GM21367 (cell line): ENCODE data around the gene LGALS9.
"Not testable (repeated sequence)": the region's sequence is repeated elsewhere in the genome, so short reads cannot be mapped to it uniquely, and the experiment has no call there.

ENCODE experiments used
- ATAC-seq: cut with Tn5 transposase; IDR thresholded peaks from one replicate; pipeline ENCODE4 v1.9.1; 2021; ENCODE audit not compliant: unreplicated experiment

The LGALS9 gene

DNA sequence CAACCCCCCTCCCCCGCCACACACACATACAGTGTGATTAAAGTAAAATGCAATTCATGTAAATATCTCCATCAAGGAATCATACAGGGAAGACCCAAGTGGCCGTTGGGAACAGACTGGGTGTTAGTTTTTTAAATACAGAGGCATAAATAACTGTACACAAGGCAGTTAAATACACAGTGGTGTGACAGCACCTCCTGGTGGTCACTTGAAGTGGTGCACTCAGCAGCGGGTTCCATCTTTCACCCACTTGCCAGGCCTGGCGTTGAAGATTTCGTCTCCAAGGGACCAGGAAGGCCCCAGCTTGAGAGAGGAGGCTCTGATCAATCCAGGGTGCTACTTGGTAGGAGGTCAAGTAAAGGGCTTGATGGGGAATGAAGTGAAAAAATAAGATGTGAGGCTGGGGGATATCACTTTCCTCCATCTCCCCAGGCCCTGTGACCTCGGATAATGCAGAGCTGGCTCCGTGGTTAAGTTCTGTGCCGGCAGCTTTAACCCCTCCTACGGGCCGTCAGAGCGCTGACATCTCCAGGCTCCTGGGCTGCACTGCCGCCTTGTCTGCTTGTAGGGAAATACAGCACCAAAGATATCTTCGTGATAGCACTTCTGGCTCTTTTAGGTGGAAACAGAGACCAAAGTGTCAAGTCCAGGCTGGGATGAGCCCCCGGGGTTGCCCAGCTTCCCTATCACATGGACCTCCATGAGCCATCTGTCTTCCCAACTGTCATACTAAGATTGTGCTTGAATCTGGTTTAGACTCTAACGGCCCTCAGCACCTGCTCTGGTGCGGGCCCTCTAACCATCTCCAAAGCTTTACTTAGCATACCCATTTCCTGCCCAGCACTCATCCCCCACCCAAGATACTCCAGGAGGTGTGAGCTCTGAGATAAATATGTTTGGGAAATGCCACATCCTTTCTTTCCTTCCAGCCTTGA is 20.7 kb downstream of the LGALS9 start:
- ATAC-seq, result no peak

DNA sequence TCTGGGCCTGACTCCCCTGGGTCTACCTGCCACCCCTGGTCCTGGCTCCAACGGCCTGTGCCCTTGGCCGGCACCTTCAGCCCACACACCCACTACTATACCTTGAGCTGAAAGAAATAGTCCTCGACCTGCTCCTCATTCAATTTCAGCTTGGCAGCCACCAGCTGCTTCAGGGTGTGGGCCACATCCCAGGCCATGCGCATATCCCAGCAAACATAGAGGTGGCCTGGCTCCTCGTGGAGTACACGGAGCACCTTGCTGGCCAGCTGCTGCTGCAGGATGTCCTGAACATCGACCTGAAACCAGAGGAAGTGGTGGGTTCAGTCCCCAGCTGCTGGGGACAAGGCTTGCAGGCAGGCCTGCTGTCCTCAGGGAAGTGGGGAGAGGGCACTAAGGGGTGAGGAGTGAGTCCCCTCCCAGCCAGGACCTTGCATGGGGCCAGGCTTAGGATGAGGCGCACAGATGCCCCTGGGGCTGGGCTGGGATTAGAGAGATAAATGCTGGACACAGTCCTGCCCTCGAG is 22.5 kb downstream of the LGALS9 start:
- not testable (repeated sequence) for ATAC-seq

- peak; percentile 15 for ATAC-seq
These were observed 23.1 kb downstream of the LGALS9 start for GRCh38 chr17:27654136-27654535.

DNA sequence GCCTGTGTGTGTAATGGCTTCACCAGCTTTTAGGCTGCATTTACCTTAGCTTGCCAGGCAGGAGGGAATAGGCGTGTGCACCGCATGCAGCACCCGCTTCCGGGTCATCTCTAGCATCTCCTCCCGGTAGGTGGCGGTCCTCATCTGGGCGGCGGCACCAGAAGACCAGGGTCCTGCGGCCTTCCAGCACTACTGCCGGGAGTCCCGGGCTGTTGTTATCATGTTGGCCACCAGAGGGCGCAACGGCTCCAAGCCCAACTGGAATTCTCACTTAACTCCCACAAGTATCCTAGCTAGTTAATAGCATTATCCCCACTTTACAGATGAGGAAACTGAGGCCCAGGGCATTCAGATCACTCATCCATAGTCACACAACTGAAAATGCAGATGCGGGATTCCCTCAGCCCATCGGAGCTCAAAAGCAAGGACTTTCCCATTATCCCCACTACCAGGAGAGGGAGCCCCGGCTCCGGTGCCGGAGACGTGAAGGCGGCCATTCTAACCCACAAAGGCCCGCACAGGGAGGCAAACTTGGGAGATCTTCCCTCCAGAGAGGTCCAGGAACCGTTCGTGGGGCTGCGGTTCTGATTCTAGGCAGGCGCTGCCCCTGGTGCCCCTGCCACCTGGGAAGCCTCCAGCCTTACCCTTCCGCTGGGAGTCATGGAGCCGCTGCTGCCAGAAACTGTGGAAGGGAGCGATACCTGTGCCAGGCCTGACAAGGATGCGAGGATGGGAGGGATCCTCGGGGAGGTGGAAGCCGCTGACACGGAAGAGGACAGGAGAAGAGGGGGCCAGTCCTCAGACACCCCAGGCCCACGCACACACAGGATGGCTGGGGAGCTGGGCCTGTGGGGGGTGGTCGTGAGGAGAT is 23.9 kb downstream of the LGALS9 start:
- peak; percentile 70 for ATAC-seq

DNA sequence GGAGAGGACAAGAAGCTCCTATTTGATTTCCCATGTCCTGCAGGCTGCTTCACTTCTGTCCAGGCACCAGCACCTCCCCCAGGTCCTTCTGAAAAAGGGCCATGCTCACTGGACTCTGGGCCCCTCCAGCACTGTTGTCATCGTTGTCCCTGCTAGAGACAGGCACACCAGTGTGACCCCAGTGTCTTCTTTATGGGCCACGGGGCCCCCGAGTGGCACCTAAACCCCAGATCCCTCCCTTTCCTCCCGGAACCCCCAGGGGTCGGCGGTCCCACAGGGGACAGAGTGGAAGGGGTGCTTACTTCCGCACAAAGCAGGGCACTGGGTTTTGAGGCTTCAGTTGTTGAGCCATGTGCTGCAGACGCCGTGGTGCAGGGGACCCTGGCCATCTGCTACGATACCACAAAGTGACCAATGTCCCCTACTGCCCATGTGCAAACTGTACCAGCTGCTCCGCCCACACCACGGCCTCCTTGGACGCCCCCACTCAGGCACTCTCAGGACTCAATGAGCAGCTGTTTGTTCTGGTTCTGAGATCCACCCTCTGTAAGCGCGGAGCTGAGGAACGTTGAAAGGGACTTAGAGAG is 24.6 kb downstream of the LGALS9 start:
- not testable (repeated sequence) for ATAC-seq

- not testable (repeated sequence) for ATAC-seq
These were observed 25.6 kb downstream of the LGALS9 start for GRCh38 chr17:27656620-27657019.

DNA sequence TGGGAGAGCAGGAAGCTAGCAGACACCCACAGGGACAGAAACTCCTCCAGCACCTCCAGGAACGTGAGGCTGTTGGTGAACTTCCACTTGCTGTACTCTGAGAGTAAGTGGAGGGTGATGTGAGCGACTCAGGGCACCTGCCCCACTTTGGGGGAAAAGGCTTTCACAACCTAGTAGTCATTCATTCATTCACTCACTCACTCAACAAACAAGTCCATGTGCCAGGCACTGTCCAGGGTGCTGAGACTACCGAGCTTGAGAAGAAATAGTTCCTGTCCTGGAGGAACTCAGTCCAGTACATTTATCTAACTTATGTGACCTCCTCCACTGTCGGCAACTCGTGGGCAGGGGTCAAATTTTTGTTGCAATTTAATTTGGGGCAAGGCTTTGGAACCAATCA is 26.6 kb downstream of the LGALS9 start:
- no peak for ATAC-seq

- no peak for ATAC-seq
These were observed 28.7 kb downstream of the LGALS9 start for GRCh38 chr17:27659683-27660082.

DNA sequence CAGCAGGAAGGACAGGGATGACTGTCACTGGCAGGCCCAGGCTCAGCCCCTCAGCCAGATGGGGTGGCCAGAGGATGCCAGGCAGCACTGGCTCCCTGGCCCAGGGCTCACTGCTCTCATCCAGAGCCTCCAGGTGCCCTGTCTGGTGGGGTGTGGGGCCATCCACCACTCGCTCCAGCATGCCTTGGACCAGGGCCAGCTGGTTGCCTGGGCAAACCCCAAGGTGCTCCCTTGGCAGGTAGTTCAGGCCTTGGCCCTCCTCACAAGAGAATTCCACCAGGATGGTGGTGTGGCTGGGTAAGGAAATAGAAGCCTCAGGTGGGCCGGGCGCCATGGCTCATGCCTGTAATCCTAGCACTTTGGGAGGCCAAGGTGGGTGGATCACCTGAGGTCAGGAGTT is 29.4 kb downstream of the LGALS9 start:
- ATAC-seq, result no peak

- ATAC-seq, result no peak
These were observed 33.1 kb downstream of the LGALS9 start for GRCh38 chr17:27663936-27664605.

DNA sequence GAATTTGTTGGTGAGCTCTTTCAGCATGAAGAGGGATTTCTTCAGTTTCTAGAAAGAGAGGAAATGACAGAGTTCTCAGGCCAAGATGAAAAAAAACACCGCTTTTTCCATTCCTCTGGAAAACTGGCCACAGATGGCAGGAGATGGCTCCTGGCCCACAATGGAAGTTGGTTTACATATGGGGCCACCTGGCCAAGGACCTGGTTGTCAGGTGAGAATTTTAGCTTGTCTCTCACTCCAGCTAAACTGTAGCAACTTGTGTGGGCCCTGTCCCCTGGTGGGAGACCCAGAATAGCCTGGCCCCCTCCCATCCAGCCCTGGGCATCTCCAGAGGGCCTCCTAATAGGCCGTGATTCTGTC is 33.6 kb downstream of the LGALS9 start:
- ATAC-seq, result no peak

GRCh38 chr17:27665549-27665948 is 34.6 kb downstream of the LGALS9 start:
- ATAC-seq, result no peak

DNA sequence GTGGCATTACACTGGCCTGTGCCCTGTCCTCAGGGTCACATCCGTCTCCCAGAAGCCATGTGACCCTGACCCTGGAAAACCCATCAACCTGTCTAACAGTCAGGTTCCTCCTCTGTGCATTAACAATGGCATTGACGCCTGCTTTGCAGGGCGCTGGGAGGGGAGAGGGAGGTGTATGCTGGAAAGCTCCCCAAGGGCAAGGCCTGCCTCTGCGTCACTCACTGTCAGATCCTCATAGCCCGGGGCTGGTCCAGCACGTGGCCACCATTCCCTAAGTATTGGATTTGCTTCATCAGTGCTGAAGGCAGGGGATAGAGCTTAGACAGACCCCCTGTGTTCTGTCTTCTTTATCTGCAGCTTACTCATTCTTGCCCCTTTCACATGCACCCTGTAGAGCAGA is 35.3 kb downstream of the LGALS9 start:
- not testable (repeated sequence) for ATAC-seq

- no peak for ATAC-seq
These were observed 36.0 kb downstream of the LGALS9 start for GRCh38 chr17:27666831-27667560.

GRCh38 chr17:27667656-27668487 is 36.9 kb downstream of the LGALS9 start:
- ATAC-seq, result no peak

GRCh38 chr17:27668488-27668823 is 37.5 kb downstream of the LGALS9 start:
- no peak for ATAC-seq

DNA sequence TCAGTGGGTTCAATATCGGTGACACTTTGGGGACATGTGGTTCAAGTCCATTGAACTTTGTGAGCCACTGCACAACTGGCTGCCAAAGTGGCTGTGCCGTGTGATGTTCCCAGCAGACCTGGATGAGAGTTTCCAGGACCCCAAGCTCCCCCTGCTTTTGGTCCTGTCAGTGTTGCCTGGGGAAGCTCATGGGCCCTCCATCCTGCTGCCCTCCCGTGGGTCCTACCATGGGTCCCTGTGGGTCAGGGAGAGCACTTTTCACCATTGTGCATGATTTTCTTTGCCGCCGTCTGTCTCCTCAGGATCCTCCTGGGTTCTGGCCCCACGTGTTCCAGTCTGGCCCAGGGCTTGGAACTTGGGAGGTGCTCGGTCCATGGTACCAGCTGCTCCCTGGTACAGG is 38.1 kb downstream of the LGALS9 start:
- ATAC-seq, result no peak

DNA sequence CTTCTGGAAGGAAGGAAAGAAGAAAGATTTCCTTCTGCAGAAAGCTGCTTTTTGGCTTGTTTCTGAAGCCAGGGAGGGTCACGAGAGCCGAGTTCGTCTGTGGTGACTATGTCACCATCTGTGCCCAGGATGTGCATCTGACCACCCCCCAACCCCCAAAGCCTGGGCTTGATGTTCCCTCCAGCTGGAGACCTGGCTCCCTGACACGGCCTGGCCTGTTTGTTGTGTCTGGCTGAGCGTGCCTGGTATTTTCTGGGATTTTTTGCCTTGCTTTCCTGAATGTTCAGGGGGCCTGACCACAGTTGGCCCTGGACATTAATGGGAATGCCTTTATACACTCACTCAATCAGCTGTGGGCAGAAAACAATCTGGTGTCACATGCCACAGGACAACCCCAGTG is 38.9 kb downstream of the LGALS9 start:
- no peak for ATAC-seq
